ENCODE data around the gene CECR2. TPM values are rescaled to one million over a fixed set of nuclear protein-coding genes. Genes with fewer than 3 reads are reported as not detected.
A peak's percentile ranks its signal among the peaks of the same experiment; 100 is the strongest.

The CECR2 gene
- total RNA-seq: 1.4 TPM

DNA sequence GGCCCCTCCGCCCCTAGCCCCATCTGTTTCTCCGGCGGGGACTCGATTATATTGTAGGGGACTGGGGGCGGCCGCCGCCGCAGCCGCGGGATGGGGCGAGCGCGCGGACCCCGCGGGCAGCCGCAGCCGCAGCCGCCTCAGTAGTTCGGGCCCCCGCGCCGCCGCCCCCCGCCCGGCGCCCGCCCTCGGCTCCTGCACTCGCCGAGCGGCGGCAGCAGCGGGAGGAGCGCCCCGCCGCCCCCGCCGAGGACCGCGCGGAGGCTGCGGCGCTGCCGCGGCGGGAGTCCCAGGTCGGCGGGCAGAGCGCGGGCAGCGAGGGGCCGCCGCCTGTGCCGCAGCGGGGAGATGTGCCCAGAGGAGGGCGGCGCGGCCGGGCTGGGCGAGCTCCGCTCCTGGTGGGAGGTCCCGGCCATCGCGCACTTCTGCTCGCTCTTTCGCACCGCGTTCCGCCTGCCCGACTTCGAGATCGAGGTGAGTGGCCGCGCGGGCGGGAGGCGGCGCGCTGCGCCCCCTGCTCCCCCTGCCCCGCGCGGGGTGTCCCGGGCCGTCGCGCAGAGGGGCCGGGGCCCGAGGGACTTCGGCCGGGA, at the start of gene CECR2:
TSS of gene CECR2 (plus strand) at position 22 of the 587 bp plus-strand sequence. CDS start at position 346, 324 bp downstream.
- intact Hi-C loops (cut with DNase I): no loop called here
- peaks cover 12% of the 10 kb centered on the region for H3K27me3 ChIP-seq

DNA sequence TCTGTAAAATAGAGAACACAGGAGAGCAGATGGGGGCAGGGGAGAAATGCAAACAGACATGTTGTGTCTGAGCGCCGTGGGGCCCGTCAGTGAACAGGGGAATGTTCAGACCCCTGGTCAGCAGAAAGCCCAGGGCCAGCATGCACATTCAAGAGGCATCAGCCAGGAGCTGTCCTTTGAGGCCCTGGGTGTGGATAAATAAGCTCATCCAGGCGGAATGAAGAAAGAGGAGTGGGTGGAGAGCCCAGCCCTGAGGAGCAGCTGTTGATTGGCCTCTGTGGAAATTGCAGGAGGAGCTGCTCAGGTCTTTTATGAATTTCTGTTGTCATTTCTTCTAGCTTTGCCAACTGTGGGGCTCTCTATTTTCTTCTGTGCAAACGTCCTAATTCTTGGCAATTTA, 49.7 kb upstream of the CECR2 start:
- Histone ChIP-seq H3K4me3 (no peak overlapping the region), H3K4me1 (no peaks in the 10 kb centered on the region), H3K27me3 (no peaks in the 10 kb centered on the region), H3K36me3 (no peaks in the 10 kb centered on the region), H3K27ac (no peak overlapping the region), H3K9me3 (no peaks in the 10 kb centered on the region)
- no peak for DNase-seq (ENCODE audit: low spot score in 2 of 2)
- intact Hi-C loops (cut with DNase I): no loop called here
- TF ChIP-seq CTCF (IDR thresholded peaks at IDR 0.05): no peak

More for the DNA sequence above, at the start of gene CECR2:
- TF ChIP-seq CTCF (IDR thresholded peaks at IDR 0.05): no peak
- no peaks in the 10 kb centered on the region for H3K36me3 ChIP-seq
- peak within 1 kb of the TSS; percentile 57 to 62 for H3K4me3 ChIP-seq
- no peak within 1 kb of the TSS for H3K27ac ChIP-seq
- DNase-seq (ENCODE audit: low spot score in 2 of 2): no peak
- no peaks in the 10 kb centered on the region for H3K9me3 ChIP-seq
- peaks cover 3 to 12% of the 10 kb centered on the region in 2 donors for H3K4me1 ChIP-seq

- Histone ChIP-seq H3K27me3 (no peaks in the 10 kb centered on the region), H3K36me3 (no peaks in the 10 kb centered on the region), H3K27ac (no peak overlapping the region), H3K9me3 (no peaks in the 10 kb centered on the region), H3K4me3 (no peak overlapping the region), H3K4me1 (no peaks in the 10 kb centered on the region)
- TF ChIP-seq CTCF (IDR thresholded peaks at IDR 0.05): no peak
- DNase-seq (ENCODE audit: low spot score in 2 of 2): no peak
- intact Hi-C loops (cut with DNase I): no loop called here
These were observed 46.7 kb upstream of the CECR2 start for GRCh38 chr22:17322511-17322910.

- H3K36me3 ChIP-seq: no peaks in the 10 kb centered on the region
- no peaks in the 10 kb centered on the region for H3K9me3 ChIP-seq
- intact Hi-C loops (cut with DNase I): no loop called here
- H3K27ac ChIP-seq: no peak overlapping the region
- DNase-seq (ENCODE audit: low spot score in 2 of 2): no peak
- H3K4me1 ChIP-seq: no peaks in the 10 kb centered on the region
- no peak for TF ChIP-seq CTCF (IDR thresholded peaks at IDR 0.05)
- no peak overlapping the region for H3K4me3 ChIP-seq
- no peaks in the 10 kb centered on the region for H3K27me3 ChIP-seq
These were observed 37.6 kb upstream of the CECR2 start for GRCh38 chr22:17331690-17332089.

DNA sequence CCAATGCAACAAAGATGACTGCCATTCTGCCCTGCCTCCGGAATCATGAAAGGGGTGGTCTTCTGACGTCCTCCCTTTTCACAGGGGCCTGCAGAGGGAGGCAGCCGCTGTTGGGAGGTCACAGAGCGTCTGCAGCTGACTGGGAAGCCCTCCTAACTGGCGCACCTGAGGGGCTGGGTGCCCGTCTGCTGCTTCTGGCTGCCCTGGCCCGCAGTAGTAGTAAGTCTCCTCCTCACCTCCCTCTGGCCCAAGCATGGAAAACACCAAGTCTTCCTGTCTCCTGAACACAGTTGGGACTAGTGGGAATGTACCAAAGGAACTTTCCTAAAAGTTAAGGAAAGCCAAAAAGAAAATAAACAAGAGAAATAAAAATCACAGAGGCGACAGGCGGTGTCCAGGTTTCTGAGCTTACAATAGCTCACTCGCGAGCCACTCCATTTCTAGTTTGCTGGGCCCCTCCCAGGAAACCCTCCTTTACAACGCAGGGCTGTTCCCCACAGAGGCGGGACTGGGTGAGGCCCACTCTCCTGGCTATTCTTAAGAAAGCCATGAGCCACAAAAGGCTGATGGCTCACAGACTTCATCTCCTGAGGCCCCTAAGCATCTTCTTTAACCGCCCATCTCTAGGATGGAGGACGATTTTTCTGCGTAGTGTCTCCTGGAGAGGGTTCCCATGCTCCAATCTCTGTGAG, 37.0 kb upstream of the CECR2 start:
- no peak for TF ChIP-seq CTCF (IDR thresholded peaks at IDR 0.05)
- DNase-seq (ENCODE audit: low spot score in 2 of 2): no peak
- intact Hi-C loops (cut with DNase I): no loop called here
- no peaks in the 10 kb centered on the region for H3K9me3 ChIP-seq
- no peaks in the 10 kb centered on the region for H3K27me3 ChIP-seq
- no peak overlapping the region for H3K4me3 ChIP-seq
- H3K4me1 ChIP-seq: no peaks in the 10 kb centered on the region
- no peaks in the 10 kb centered on the region for H3K36me3 ChIP-seq
- no peak overlapping the region for H3K27ac ChIP-seq

All from ascending aorta (tissue), 2 donors.